HepG2 (cell line): Measurements from ENCODE around the gene PSD. TPM values are rescaled to one million over a fixed set of nuclear protein-coding genes. Genes with fewer than 3 reads are reported as not detected.

Experiments used
- ATAC-seq: fragments of 200-7000 bp; cut with Tn5 transposase; 3 replicates; pipeline ENCODE4 v1.9.1; 2020; ENCODE audit warnings: mild to moderate bottlenecking, moderate library complexity
- BruUV-seq: library from RNA; stranded (reverse); fragments of 400-500 nt; replicated peaks from 2 replicates; lab custom pipeline; 2021; lab: Mats Ljungman, UMichigan
- CTCF ChIA-PET: fragments of 300-600 bp; formaldehyde crosslinking; extraction: SDS; loops from one replicate; lab custom pipeline; 2021; ENCODE audit warnings: low total read pairs, inconsistent platforms, low intra/inter-chr PET ratio; lab: Yijun Ruan, JAX
- POLR2A ChIA-PET: fragments of 350-600 bp; sonication (Branson Sonifier 250); formaldehyde crosslinking; loops from one replicate; lab custom pipeline; 2020; ENCODE audit warnings: antibody characterized with exemption, inconsistent platforms; lab: Yijun Ruan, JAX
- DNase-seq: peaks from one replicate; pipeline ENCODE4 v3.0.0-alpha.2; 2015; ENCODE audit warnings: low spot score
- FAIRE-seq: peaks from 3 replicates; lab custom pipeline; 2011; peaks lifted over from hg19 to GRCh38; lab: Jason Lieb, UNC
- H2AFZ ChIP-seq: one replicate; pipeline ENCODE4 v1.6.1; 2011; ENCODE audit warnings: low read length, inconsistent platforms
- H3K27ac ChIP-seq: fragments of 300-600 bp; 3 replicates; pipeline ENCODE4 v1.8.0; 2011; ENCODE audit warnings: mixed run types, mild to moderate bottlenecking, mixed read lengths, low read length, inconsistent platforms; ENCODE audit not compliant: insufficient read depth; ENCODE audit errors: extremely low read length
- H3K27me3 ChIP-seq, 2 experiments: fragments of 200-600 bp in 1 of 2; 2 replicates in 1 of 2; 3 replicates in 1 of 2; pipeline versions ENCODE4 v1.6.0 to v1.8.0; 2011; ENCODE audit warnings: low read length in 2 of 2, mild to moderate bottlenecking in 2 of 2, moderate library complexity in 2 of 2, inconsistent platforms in 1 of 2; ENCODE audit not compliant: insufficient read depth in 2 of 2, control insufficient read depth in 1 of 2
- H3K36me3 ChIP-seq, 2 experiments: fragments of 200-600 bp in 1 of 2; replicated peaks in 1 of 2; 2 replicates in 1 of 2; 3 replicates in 1 of 2; pipeline versions ENCODE4 v1.5.1 to v1.8.0; 2011; ENCODE audit warnings: low read length in 2 of 2, inconsistent platforms in 1 of 2; ENCODE audit not compliant: insufficient read depth in 2 of 2, control insufficient read depth in 1 of 2
- H3K4me1 ChIP-seq: 2 replicates; pipeline ENCODE4 v1.5.1; 2012; ENCODE audit warnings: low read length, inconsistent platforms; ENCODE audit not compliant: insufficient read depth
- H3K4me2 ChIP-seq: 2 replicates; pipeline ENCODE4 v1.6.0; 2011; ENCODE audit warnings: low read depth, low read length, inconsistent platforms
- H3K4me3 ChIP-seq, 3 experiments: fragments of 200-600 bp in 1 of 3; sonication (generic), shearing (Covaris generic) in 1 of 3; replicated peaks in 1 of 3; 2 replicates each; pipeline ENCODE4 v1.5.1; 2011 to 2016; ENCODE audit warnings: low read length in 3 of 3, inconsistent platforms in 2 of 3, low read depth in 2 of 3, mild to moderate bottlenecking in 2 of 3, control low read depth in 1 of 3, mixed read lengths in 1 of 3; ENCODE audit not compliant: insufficient read depth in 1 of 3
- H3K79me2 ChIP-seq: one replicate; pipeline ENCODE4 v1.6.1; 2011; ENCODE audit warnings: low read length, inconsistent platforms; ENCODE audit not compliant: insufficient read depth
- H3K9ac ChIP-seq: 2 replicates; pipeline ENCODE4 v1.6.0; 2011; ENCODE audit warnings: mild to moderate bottlenecking, low read depth, low read length, inconsistent platforms; ENCODE audit not compliant: insufficient read depth
- H3K9me3 ChIP-seq: 2 replicates; pipeline ENCODE4 v1.5.1; 2012; ENCODE audit warnings: mild to moderate bottlenecking, low read length
- H4K20me1 ChIP-seq: 2 replicates; pipeline ENCODE4 v1.6.0; 2011; ENCODE audit warnings: inconsistent platforms, mild to moderate bottlenecking, low read length, moderate library complexity; ENCODE audit not compliant: insufficient read depth
- CREB1 ChIP-seq, 2 experiments: fragments of 450-650 bp in 1 of 2; IDR thresholded peaks; 2 replicates each; pipeline ENCODE4 v1.6.1; 2016 to 2017; ENCODE audit warnings: control low read depth in 1 of 2, mild to moderate bottlenecking in 1 of 2, missing compliant biosample characterization in 1 of 2, missing genetic modification characterization in 1 of 2
- DMTF1 ChIP-seq: sonication (generic); formaldehyde crosslinking; IDR thresholded peaks from 2 replicates; pipeline ENCODE4 v1.4.0; 2020; ENCODE audit warnings: mild to moderate bottlenecking, missing genetic modification reagents
- MEIS1 ChIP-seq: sonication (generic); formaldehyde crosslinking; IDR thresholded peaks from 2 replicates; pipeline ENCODE4 v1.9.0; 2021; ENCODE audit warnings: mild to moderate bottlenecking, missing genetic modification reagents, moderate library complexity, borderline replicate concordance
- MXD3 ChIP-seq: IDR thresholded peaks from 2 replicates; pipeline ENCODE4 v1.6.1; 2016; ENCODE audit warnings: mild to moderate bottlenecking, missing biosample characterization, missing genetic modification reagents
- NFATC3 ChIP-seq: sonication (generic); formaldehyde crosslinking; IDR thresholded peaks from 2 replicates; pipeline ENCODE4 v1.5.1; 2020; ENCODE audit warnings: mild to moderate bottlenecking, missing genetic modification reagents
- POLR2G ChIP-seq: fragments of 200-400 bp; formaldehyde crosslinking; IDR thresholded peaks from 2 replicates; pipeline ENCODE4 v1.6.1; 2018; ENCODE audit warnings: mild to moderate bottlenecking, low read depth, low read length, moderate library complexity
- TARDBP ChIP-seq: sonication (generic); formaldehyde crosslinking; IDR thresholded peaks from 2 replicates; pipeline ENCODE4 v1.8.0; 2022; ENCODE audit warnings: mild to moderate bottlenecking, missing genetic modification reagents
- TFDP1 ChIP-seq: IDR thresholded peaks from 2 replicates; pipeline ENCODE4 v1.6.1; 2016; ENCODE audit warnings: missing compliant biosample characterization, missing genetic modification reagents, borderline replicate concordance
- ZSCAN25 ChIP-seq: sonication (generic); formaldehyde crosslinking; IDR thresholded peaks from 2 replicates; pipeline ENCODE4 v1.8.0; 2022; ENCODE audit warnings: mild to moderate bottlenecking, missing genetic modification reagents
- WGBS: methylation state at CpG from one replicate; pipeline ENCODE4 v1.1.6; 2017; ENCODE audit warnings: low lambda C conversion rate; 5-methylcytosine and 5-hydroxymethylcytosine counted together
- in situ Hi-C: cut with HindIII; loops from 2 replicates; pipeline ENCODE4 v1.10.0; 2017; ENCODE audit warnings: low pct_unique_long_range_greater_than_20kb; ENCODE audit not compliant: extremely low pct_ligation_motif_present
- intact Hi-C: fragments of 100-400 bp; cut with micrococcal nuclease; formaldehyde crosslinking; loops from one replicate; pipeline ENCODE4 v1.10.0; 2022; ENCODE audit not compliant: unreplicated experiment
- polyA plus RNA-seq, 8 experiments: library from polyadenylated mRNA; depleted of rRNA in 3 of 8; stranded (reverse) in 7 of 8; unstranded in 1 of 8; fragments of >200 nt; fragmentation: Illumina TruSeq in 4 of 8; extraction: Trizol in 4 of 8; gene quantifications; 2 replicates each; pipeline versions ENCODE4 v1.2.1 to v1.2.3, GENCODE V29; 2011 to 2016; ENCODE audit warnings: low read depth in 4 of 8, missing spikeins in 1 of 8, mixed read lengths in 1 of 8; ENCODE audit not compliant: insufficient read depth in 1 of 8
- total RNA-seq, 5 experiments: library from RNA; depleted of rRNA; stranded (reverse); fragments of >200 nt; fragmentation: Illumina TruSeq; extraction: Trizol; gene quantifications; 2 replicates each; pipeline ENCODE4 v1.2.3, GENCODE V29; 2016; ENCODE audit warnings: low read depth in 1 of 5
- TF ChIP-seq, protein P1 (sequence below): sonication (generic); formaldehyde crosslinking; IDR thresholded peaks from 2 replicates; pipeline ENCODE4 v1.4.0; 2020; ENCODE audit warnings: low read depth, missing genetic modification reagents
- TF ChIP-seq, protein P2 (sequence below): sonication (generic); formaldehyde crosslinking; IDR thresholded peaks from 2 replicates; pipeline ENCODE4 v1.4.0; 2020; ENCODE audit warnings: missing genetic modification reagents

The PSD gene
- total and polyA plus RNA-seq, 2 of the 13 experiments (the other 11 are each of a cell fraction or from before 2014, with no cell fraction given), result 0.35 to 0.58 TPM

DNA sequence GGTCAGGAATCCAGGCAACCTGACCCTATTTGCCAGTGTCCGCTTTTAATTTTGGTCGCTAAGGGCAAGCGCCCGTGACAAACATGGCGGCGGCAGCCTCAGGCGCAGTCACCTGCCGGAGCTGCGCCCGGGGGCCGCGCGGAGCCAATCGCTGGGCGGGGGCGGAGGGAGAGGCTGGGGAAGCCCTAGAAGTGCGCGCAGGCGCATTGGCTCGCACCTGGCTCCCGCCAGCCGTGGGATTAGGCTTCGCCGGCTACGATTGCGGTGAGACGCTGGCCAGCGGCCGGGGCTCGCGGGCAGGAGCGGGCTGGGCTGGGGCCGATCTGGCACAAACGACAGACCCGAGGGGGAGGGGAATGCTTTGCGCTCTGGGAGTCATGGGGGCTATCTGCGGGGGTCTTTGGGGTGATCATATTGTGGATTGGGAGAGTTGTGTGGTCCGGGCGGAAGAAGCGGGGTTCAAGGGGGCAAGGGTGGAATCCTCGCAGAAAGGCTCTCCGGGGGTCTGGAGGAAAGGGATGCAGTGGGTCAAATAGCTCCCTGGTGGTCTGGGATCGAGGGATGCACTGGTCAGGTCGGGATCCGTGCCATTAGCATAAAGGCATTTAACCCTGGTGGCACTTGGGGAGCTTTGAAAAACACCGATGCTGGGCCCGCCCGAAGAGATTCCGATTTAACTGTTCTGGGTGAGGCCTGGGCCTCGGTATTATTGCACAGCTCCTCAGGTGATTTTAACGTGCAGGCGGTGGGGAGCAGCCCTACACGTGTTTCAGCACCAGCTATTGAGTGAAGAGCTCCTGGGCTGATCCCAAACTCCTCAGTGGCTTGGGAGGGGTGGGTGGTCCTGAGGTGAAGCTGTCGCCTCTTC is 42.8 kb upstream of the PSD start:
- ATAC-seq, result peak; percentile 81
- H3K27ac ChIP-seq, result no peak overlapping the region
- TF ChIP-seq TARDBP (0 out of 2 replicates have a peak, but pooled peaks have one; percentile 61), CREB1 (IDR thresholded peaks at IDR 0.05) (peak; percentile 51; the same call in 1 of the 2 replicates), CREB1 (CRISPR knock-in tag; IDR thresholded peaks at IDR 0.05) (peak; percentile 82), ZSCAN25 (CRISPR knock-in tag) (no peak), NFATC3 (CRISPR knock-in tag) (no peak; the same call in 1 of the 2 replicates), POLR2G (peak; percentile 57; the same call in 1 of the 2 replicates), MXD3 (0 out of 2 replicates have a peak, but pooled peaks have one; percentile 52), TFDP1 (CRISPR knock-in tag) (peak; percentile 71; the same call in 1 of the 2 replicates), DMTF1 (CRISPR knock-in tag) (no peak), MEIS1 (CRISPR knock-in tag) (peak; percentile 81)
- TF ChIP-seq, protein P1, sequence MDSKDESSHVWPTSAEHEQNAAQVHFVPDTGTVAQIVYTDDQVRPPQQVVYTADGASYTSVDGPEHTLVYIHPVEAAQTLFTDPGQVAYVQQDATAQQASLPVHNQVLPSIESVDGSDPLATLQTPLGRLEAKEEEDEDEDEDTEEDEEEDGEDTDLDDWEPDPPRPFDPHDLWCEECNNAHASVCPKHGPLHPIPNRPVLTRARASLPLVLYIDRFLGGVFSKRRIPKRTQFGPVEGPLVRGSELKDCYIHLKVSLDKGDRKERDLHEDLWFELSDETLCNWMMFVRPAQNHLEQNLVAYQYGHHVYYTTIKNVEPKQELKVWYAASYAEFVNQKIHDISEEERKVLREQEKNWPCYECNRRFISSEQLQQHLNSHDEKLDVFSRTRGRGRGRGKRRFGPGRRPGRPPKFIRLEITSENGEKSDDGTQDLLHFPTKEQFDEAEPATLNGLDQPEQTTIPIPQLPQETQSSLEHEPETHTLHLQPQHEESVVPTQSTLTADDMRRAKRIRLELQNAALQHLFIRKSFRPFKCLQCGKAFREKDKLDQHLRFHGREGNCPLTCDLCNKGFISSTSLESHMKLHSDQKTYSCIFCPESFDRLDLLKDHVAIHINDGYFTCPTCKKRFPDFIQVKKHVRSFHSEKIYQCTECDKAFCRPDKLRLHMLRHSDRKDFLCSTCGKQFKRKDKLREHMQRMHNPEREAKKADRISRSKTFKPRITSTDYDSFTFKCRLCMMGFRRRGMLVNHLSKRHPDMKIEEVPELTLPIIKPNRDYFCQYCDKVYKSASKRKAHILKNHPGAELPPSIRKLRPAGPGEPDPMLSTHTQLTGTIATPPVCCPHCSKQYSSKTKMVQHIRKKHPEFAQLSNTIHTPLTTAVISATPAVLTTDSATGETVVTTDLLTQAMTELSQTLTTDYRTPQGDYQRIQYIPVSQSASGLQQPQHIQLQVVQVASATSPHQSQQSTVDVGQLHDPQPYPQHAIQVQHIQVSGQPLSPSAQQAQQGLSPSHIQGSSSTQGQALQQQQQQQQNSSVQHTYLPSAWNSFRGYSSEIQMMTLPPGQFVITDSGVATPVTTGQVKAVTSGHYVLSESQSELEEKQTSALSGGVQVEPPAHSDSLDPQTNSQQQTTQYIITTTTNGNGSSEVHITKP (CRISPR knock-in tag), result peak; percentile 19; the same call in 1 of the 2 replicates
- TF ChIP-seq, protein P2, sequence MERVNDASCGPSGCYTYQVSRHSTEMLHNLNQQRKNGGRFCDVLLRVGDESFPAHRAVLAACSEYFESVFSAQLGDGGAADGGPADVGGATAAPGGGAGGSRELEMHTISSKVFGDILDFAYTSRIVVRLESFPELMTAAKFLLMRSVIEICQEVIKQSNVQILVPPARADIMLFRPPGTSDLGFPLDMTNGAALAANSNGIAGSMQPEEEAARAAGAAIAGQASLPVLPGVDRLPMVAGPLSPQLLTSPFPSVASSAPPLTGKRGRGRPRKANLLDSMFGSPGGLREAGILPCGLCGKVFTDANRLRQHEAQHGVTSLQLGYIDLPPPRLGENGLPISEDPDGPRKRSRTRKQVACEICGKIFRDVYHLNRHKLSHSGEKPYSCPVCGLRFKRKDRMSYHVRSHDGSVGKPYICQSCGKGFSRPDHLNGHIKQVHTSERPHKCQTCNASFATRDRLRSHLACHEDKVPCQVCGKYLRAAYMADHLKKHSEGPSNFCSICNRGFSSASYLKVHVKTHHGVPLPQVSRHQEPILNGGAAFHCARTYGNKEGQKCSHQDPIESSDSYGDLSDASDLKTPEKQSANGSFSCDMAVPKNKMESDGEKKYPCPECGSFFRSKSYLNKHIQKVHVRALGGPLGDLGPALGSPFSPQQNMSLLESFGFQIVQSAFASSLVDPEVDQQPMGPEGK, result peak; percentile 97

More for the DNA sequence above, 42.8 kb upstream of the PSD start:
- Histone ChIP-seq H4K20me1 (no peaks in the 10 kb centered on the region), H3K4me2 (peak overlapping the region; percentile 96), H3K27me3 (no peaks in the 10 kb centered on the region), H3K4me3 (peak overlapping the region; percentile 45 to 74 (median 64)), H3K9ac (peak overlapping the region; percentile 41), H3K36me3 (no peaks in the 10 kb centered on the region), H3K9me3 (no peaks in the 10 kb centered on the region), H2AFZ (peak overlapping the region; percentile 85), H3K4me1 (peaks cover 58% of the 10 kb centered on the region), H3K79me2 (no peaks in the 10 kb centered on the region)
- in situ Hi-C loops, result loop anchor here (5.0 kb wide), 1 partner anchor 39 kb away; the partner anchor contains the start of gene FBXL15
- FAIRE-seq, result peak; percentile 32
- DNase-seq, result peak; percentile 77
- ChIA-PET CTCF (no interaction called here), POLR2A (interaction anchor here (0.7 to 4.6 kb wide), 8 partner anchors 10 to 62 kb away, joined by 3 to 73 read pairs (median 8); partner anchors contain the start of genes ACTR1A, C10orf95, CUEDC2 and FBXL15)
- WGBS, result 2% methylated on average over 16 of the region's 54 CpGs
- intact Hi-C loops, result loop anchor here (2.0 kb wide), 2 partner anchors 41 to 67 kb away; partner anchors contain the start of gene FBXL15
- no TSS peak for BruUV-seq
